HG02943 (cell line): ENCODE results near the gene INAFM2.

Source experiments
- ATAC-seq: cut with Tn5 transposase; IDR thresholded peaks from one replicate; pipeline ENCODE4 v1.9.1; 2021; ENCODE audit warnings: mild to moderate bottlenecking, low read depth, moderate library complexity; ENCODE audit not compliant: unreplicated experiment

The INAFM2 gene

DNA sequence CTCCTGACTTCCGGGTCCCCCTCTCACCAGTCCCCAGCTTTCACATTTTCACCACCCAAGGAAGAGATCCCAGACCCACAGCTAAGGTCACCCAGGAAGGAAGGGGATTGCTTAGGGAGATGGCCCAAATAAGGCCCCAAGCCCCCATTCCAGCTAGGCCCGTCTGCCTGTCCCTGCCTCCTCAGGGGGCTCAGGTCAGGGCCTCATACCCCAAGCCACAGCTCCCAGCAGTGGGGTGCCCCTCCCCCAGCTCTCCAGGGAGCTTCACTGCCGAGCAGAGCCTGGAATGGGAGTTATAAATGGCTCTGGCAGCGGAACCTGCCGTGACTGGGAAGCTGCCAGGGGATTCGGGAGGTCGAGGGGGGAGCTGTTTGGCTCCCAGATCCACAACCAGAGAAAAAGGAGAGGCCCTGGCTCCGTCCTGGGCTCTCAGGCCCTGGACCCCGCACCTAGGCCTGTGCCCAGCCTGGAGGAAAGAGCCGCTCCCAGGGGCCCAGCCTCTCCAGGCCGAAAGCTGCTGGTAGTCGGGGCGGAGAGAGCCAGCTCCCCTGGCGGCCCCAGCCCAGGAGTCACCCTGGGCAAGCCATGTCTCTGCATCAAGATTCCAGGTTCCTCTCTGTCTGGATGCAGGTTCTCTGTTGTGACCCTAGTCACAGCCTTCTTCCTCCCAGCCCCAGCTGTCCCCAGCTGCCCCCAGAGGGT lies 16.7 kb downstream of the INAFM2 start:
- ATAC-seq = no peak

DNA sequence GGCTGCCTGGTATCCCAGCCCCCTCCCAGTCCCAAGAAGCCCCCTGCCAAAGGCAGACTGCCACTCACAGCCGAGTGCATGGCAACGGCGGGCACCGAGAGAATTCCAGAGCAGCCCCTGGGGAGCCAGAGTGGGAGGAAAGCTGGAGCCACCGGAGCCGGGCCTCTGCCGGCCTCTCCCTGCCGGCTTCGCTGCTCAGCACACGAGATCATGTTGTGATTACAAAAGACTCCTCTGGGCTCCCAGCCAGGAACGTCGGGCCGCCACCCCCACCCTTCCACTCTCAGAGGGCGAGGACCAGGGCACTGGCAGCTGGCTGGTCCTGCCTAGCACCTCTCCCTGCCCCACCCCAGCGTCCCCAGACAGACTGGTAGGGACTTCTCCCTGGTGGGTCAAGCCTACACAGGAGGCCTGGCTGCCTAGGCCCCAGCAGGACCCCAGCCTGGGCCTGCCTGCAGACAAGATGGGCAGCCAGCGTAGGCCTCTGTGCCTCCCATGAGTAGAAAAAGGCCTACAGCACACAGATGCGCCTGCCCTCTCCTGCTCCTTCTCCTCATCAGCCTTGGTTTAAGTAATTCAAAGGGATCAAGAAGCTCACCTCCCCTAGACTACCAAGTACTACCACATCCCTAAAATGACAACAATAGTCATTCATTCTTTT lies 17.4 kb downstream of the INAFM2 start, which contains the start of gene CCDC9B:
Gene CCDC9B (minus strand): TSS at position 200 of the 661 bp plus-strand sequence. CDS start 120 bp downstream, at position 80.
- no peak for ATAC-seq

DNA sequence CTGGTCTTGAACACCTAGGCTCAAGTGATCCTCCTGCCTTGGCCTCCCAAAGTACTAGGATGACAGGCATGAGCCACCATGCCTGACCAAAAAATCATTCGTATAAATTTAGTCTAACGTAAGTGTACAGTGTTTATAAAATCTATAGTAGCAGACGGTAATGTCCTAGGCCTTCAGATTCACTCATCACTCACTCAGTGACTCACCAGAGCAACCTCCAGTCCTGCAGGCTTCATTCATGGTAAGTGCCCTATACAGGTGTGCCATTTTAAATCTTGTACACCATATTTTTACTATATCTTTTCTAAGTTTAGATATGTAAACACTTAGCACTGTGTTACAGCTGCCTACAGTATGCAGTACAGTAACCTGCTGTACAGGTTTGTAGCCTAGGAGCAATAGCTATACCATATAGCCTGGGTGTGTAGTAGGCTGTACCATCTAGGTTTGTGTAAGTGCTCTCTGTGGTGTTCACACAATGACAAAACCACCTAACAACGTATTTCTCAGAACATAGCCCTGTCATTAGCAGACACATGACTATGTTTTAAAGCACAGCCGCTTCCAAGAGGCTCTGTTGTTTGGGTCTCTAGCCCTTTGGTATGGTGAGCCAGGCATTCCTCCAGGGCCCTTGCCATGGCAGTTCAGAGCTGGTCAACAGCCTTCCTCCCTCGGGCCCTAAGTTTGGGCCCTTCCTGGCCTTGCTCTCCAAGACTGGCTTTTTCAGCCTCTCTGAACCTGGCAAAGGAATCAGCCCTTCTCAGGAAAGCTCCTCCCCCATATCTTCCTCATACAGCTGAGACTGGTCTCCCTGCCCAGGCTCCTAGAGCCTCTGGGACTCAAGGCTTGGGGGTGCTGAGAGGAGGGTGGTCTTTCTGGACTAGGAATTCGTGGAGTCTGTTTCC lies 19.2 kb downstream of the INAFM2 start:
- no peak for ATAC-seq

DNA sequence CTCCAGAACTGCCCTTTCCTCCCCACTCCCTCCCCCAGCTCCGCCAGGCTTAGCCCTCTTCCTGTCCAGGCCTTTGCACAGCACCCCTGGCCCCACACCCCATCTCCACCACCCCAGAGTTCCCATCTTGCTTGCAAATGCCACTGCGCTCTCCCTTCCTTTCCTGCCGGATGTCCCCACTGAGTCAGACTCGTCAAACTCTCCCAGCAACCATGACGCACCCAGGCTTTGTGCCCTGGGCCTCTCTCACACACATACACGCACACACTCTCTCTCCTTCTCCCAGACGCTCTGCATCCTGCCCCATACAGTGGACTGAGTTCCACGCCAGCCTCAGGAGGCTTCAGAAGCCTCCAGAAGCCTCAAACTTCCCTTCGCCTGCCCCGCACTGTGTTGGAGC lies 20.0 kb downstream of the INAFM2 start:
- no peak for ATAC-seq

DNA sequence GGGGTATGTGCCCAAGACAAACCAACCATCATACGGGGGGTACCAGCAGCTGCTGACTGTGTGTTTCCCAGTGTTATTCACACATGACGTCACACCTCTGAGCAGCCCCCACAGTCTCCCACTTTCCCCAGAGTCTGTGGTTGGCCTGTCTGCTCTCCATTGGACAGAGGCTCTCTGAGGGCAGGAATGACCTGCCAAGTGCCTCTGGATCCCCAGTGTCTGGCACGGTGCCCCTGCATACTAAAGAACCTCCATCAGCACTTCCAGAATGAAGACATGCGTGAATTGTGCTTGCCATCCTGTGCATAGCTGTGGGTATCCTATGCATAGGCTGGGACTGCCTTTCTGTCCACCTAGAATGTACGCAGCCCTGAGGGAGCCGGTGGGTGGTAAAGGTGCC lies 20.7 kb downstream of the INAFM2 start:
- no peak for ATAC-seq

DNA sequence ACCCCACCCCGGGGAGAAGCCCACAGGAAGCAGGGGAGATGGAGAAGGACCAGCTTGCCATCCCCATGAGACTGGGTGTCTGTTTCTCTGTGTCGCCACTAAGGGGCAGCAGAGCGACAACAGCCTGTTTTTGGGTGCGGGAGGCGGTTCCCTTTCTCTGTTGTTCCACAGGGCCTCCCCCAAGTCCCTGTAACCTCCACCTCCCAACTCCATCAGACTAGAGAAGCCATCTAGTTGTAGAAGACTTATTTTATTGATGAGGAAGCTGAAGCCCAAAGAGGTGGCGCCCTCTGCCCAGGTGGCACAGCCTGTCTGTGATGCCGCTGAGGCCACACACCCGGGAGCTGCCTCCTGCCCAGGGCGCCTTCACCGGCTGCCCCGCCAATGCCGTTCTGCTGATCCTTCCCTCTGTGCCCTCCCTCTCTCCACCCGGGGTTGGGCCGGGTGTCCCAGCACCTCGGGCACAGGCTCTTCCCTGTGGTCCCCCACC lies 21.2 kb downstream of the INAFM2 start:
- ATAC-seq = no peak

DNA sequence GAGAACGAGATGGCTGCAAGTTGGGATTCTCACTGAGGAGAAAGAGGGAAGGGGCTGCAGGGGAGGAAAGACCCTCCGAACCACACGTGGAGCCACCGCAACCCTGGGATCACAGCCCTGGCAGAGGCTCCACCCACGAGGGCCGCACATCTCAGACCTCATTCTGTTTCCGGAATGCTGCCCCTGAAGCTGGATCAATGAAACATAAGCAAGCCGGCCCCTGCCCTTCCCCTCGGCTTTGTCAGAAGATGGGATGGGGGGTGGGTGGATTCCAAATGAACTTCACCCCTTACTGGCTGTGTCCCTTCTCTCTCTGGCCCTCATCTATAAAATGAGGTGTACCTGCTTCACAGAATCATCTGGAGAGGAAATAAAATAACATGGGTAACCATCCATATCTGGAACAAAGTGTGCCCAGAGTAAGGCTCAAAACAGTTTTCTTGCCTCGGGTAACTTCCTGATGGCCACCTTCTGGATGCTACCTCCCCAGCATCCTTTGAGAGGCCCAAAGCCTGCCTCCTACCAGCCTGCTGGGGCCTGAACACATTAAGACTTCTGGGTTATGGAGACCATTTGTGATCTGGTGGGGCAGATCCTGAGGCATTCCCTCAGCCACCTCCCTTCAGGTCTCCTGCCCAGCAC lies 21.9 kb downstream of the INAFM2 start:
- no peak for ATAC-seq

DNA sequence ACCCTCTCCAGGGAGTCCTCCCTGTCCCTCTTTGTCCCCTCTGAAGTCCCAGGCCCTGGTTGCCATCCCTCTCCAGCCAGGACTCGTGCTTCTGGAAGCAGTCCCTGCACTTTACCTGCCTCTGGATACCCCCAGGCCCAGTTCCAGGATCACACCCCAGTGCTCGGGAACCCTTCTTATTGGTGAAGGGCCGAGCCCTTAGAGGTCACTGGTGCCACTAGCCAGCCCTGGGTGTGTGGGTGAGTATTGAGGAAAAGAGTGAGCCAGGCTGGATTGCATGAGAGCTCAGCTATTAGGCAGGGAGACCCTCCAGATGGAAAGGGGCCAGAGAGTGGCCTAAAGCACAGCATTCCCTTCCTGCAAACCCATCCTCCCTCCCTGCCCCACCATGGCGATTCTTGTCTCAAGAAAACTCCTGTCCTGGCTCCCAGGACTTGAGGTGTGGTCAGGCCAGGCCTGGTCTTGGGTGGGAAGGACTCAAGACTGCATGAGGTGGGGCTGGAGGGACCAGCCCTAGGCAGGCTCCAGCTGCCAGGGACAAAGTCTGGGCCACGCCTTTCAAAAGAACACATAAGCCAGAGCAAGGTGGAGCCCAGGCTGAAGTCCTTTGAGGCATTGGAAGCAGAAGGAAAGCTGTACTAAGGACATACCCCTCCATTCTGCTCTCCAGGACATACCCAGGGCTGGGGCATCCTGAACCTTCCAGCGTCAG lies 22.5 kb downstream of the INAFM2 start:
- no peak for ATAC-seq

DNA sequence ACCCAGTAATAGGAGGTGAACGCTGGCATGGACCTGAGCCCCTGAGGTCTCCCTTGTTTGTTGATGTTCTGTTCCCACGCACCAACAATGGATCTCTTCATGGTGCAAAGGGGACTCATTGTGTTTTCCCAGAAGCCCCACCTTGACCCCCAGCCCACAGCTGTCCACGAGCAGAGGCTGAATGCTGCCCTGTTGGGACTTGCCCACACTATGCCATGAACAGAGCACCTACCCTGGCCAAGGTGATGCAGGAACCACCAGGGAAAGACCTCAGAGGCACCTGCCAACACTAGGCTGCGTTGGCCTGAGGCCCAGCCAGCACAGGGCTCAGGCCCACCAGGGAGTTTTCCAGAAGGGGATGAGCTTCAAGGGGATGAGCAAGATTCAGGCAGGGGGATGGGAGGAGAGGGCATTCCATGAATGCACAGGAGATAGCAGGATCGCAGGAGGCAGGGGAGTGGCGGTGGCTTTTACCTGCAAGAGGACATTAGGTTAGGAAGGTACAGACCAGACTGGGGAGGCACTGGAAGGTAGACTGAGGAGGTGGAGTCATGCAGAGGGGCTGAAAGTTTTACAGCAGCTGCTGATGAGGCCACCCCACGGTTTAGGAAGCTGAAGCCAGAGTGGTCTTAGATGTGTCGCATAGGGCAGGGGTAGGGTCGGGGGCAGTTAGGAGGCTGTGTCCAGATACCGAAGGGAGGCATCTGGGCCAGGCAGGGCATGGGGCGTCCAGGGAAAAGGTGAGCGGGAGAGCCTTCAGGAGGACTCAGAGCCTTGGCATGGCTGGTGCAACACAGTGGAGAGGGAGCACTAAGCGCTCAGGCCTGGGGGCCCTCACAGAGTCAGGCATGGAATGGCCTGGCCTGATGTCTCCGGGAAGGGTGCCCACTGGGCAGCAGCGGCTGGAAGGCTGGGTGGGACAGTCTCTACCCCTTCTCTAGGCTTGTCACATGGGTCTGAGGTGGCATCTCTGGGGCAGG lies 23.4 kb downstream of the INAFM2 start:
- no peak for ATAC-seq

DNA sequence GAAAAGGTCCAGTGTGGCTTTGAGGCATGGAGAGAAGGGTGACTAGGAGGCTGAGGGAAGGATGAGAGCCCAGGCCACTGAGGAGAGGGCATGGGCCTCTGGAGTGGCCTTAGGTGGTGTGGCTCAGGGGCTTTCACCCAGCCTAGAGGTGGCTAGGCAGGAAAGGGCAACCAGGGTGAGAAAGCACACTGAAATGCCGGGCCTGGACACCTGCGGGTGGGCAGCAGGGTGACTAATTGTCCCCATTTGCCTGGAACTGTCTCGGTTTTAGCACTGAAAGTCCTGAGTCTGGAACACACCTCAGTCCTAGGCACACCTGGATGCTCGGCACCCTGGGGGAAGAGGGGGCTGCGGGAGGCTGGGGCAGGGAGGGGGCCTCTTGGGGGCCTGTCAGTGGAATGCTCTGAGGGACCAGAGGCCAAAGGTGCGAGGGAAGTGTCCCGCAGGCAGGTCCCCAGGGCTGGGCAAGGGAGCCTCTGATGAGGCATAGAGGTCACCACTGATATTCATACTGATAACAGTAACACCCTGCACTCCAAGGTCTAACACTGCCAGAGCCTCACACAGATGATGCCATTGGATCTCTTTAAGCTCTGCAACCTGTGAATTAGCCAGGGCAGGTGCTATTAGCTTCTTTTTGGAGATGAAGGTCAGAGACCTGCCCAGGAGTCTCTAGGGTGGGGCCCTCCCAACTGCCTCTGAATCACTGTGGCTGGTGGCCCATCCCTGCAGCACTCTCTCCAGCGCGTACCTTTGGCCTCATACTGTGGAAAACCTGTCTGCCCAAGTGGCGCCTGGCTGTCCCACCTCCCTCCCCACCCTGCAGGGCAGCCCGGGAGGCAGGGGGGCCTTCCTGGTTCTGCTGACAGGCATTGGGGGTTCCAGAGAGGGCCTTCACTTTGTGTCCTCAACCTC lies 24.3 kb downstream of the INAFM2 start:
- ATAC-seq = no peak

DNA sequence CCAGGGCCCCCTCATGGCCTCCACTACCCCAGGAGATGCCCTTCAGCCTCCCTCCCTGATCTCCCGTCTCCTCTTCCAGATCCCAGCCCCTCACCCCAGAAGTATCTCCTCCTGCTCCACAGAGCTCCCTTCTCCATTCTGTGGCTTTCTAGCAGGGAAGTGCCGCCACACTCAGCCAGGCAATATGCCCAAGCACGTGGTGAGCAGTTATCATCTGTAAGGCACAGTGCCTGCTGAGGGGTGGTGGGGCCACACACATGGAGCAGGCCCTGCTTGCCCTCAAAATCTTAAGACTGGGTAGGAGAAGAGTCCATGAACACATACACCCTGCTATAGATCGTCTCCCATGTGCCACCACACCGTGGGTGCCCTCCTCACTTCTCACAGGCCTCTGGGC lies 25.0 kb downstream of the INAFM2 start:
- no peak for ATAC-seq

DNA sequence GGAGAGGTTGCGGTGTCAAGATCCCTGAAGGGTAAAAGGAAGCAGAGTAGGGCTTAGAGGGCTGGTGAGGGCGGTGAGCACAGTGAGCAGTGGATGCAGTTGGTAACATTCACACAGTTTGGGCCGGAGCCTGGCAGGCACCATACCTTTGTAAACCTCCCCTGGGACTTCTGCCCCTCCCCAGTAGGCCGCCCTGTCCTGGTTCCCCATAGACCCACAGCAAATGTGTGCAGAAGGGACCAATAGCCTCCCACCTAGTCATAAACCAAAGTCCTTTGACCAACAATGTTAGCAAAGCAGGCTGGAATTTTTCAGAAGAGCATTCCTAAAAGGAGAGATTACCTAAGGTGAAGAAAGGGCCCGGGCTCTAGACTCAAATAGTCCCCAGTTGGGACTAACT lies 25.7 kb downstream of the INAFM2 start:
- no peak for ATAC-seq

DNA sequence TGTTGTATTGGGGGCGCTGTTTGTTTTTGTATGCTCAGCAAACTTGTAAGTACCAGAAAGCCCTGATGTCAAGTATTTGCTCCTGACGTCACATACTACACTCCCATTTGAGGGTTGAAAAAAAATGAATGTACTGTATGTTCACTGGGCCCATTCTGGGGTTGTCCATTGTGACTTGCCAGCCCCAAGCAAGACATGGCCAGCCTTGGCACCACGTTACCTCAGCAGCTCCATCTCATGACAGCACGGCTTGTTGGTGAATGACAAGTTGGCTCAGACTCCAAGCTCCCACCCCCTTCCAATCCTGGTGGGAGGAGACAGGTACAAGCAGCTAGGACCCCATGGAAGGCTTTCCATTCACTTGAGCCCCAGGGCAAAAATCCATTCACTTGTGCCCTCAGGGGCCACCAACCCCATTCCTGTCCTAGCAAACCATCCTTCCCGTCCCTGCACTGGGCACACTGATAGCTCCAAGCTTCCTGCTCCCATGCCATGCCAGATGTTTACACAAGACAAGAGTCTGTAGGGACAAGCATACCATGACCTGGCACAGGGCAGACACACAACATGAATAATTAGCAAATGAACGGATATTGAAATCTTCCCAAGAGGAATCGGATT lies 28.9 kb downstream of the INAFM2 start:
- no peak for ATAC-seq

DNA sequence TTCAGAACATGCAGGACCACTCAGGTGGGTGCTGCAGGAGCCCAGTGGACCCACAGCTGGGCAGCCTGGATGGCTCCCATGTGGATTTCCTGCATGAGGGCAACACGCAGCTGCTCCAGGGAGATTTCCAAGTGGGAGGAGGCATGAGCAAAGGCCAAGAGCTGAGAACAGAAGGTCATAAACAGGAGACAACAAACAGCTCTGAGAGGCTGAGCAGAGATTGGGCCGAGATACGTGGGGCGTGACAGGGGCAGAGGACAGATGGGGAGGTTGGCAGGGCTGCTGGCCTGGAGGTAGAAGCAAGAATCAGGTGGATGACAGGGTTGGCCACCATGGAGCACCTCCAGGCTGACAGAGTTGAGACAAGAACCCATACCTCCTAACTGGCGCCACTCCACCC lies 30.2 kb downstream of the INAFM2 start:
- ATAC-seq = no peak

DNA sequence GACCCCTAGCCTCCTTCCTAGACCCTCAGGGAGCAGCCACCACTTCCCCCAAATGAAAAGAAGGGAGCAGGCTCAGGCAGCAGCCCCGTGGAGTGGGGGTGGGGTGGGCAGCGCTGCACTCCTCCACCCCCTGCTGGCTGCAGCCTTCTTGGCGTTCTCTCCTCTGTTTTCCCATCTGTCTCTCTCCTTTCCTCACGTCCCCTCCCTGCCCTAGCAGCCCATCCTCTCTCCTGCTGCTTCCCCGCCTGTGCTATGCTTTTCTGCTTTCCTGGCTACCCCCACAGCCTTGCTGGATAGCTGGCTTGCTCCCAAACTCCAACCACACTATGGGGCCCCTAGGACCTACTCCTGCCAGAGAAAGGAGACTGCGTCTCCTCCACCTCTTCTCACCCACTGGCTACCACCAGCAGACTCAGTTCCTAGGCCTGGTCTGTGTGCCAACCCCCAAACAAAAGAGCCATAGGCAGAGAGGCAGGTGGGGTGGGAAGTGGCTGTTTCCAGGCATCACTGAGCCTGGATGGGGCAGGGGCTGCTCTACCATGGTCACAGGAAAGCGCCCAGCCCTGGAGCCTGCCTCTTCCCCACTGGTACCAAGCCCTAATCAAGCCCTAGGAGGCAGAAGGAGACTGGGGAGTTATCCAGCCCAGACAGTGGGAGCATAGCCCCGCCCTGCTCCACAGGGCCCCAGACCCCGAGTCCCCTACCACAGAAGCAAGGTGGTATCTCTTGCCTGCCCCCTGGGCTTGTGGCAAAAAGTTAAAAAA lies 31.1 kb downstream of the INAFM2 start:
- ATAC-seq = no peak

DNA sequence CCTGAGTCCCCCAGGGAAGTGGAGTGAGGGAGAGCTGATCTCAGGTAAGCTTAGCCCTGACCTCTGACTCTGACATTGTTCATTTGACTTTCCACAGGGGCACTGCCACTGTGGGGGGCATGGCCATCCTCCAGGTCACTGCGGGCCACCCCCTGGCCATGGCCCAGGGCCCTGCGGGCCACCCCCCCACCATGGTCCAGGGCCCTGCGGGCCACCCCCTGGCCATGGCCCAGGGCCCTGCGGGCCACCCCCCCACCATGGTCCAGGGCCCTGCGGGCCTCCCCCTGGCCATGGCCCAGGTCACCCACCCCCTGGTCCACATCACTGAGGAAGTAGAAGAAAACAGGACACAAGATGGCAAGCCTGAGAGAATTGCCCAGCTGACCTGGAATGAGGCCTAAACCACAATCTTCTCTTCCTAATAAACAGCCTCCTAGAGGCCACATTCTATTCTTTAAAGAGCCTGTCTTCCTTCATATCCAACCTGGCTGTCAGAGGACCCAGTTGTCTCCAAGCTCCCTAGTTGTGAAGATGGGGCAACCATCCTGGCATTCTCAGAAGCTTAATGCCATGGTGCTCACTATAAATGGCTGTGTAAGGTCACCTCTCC lies 32.6 kb downstream of the INAFM2 start:
- ATAC-seq = no peak
